ENCODE measurements around the gene SLC24A3.

SLC24A3 gene

GRCh38 chr20:19511931-19512330 lies 299.5 kb downstream of the SLC24A3 start:
- no peak for FAIRE-seq

GRCh38 chr20:19512886-19513677 lies 300.6 kb downstream of the SLC24A3 start:
- FAIRE-seq = no peak

GRCh38 chr20:19515074-19515473 lies 302.6 kb downstream of the SLC24A3 start:
- no peak for FAIRE-seq

- no peak for FAIRE-seq
These were observed 307.0 kb downstream of the SLC24A3 start for GRCh38 chr20:19519466-19519865.

GRCh38 chr20:19520261-19520660 lies 307.8 kb downstream of the SLC24A3 start:
- no peak for FAIRE-seq

- FAIRE-seq = no peak
These were observed 309.8 kb downstream of the SLC24A3 start for GRCh38 chr20:19522071-19522801.

- FAIRE-seq = peak; percentile 51
These were observed 310.6 kb downstream of the SLC24A3 start for GRCh38 chr20:19522836-19523590.

GRCh38 chr20:19524691-19525090 lies 312.2 kb downstream of the SLC24A3 start:
- no peak for FAIRE-seq

GRCh38 chr20:19527509-19527908 lies 315.1 kb downstream of the SLC24A3 start:
- FAIRE-seq = no peak

- FAIRE-seq = no peak
These were observed 316.0 kb downstream of the SLC24A3 start for GRCh38 chr20:19528286-19529030.

GRCh38 chr20:19530006-19530405 lies 317.6 kb downstream of the SLC24A3 start:
- no peak for FAIRE-seq

- no peak for FAIRE-seq
These were observed 319.0 kb downstream of the SLC24A3 start for GRCh38 chr20:19531446-19531845.

GRCh38 chr20:19538556-19538955 lies 326.1 kb downstream of the SLC24A3 start:
- FAIRE-seq = no peak

GRCh38 chr20:19539191-19539590 lies 326.7 kb downstream of the SLC24A3 start:
- no peak for FAIRE-seq

GRCh38 chr20:19540392-19540791 lies 327.9 kb downstream of the SLC24A3 start:
- FAIRE-seq = no peak

- FAIRE-seq = no peak
These were observed 330.7 kb downstream of the SLC24A3 start for GRCh38 chr20:19543101-19543500.

- FAIRE-seq = no peak
These were observed 332.2 kb downstream of the SLC24A3 start for GRCh38 chr20:19544684-19545083.

- FAIRE-seq = no peak
These were observed 334.2 kb downstream of the SLC24A3 start for GRCh38 chr20:19546648-19547047.

GRCh38 chr20:19547547-19547946 lies 335.1 kb downstream of the SLC24A3 start:
- FAIRE-seq = no peak

- FAIRE-seq = no peak
These were observed 337.5 kb downstream of the SLC24A3 start for GRCh38 chr20:19549896-19550295.

GRCh38 chr20:19552221-19553180 lies 340.1 kb downstream of the SLC24A3 start:
- FAIRE-seq = no peak

Data from endometrium (tissue), 2 donors.